Effector memory CD4-positive, alpha-beta T cell (primary cell): Measurements from ENCODE around the gene RPL39.
"Not testable (repeated sequence)": the region's sequence is repeated elsewhere in the genome, so short reads cannot be mapped to it uniquely, and the experiment has no call there.

Experiments
- DNase-seq, 3 donors: peaks; one replicate each; pipeline ENCODE4 v3.0.0-alpha.2; 2020
- H3K27ac ChIP-seq: 2 replicates; pipeline ENCODE4 v1.7.0; 2013; ENCODE audit warnings: mild to moderate bottlenecking, low read length, moderate library complexity; ENCODE audit not compliant: insufficient read depth, poor library complexity, severe bottlenecking
- H3K27me3 ChIP-seq: replicated peaks from 2 replicates; pipeline ENCODE4 v1.7.0; 2013; ENCODE audit warnings: mild to moderate bottlenecking, low read length; ENCODE audit not compliant: insufficient read depth, control insufficient read depth, poor library complexity, severe bottlenecking
- H3K36me3 ChIP-seq: 2 replicates; pipeline ENCODE4 v1.7.0; 2013; ENCODE audit warnings: mild to moderate bottlenecking, low read length, moderate library complexity; ENCODE audit not compliant: control insufficient read depth, insufficient read depth
- H3K4me1 ChIP-seq: 2 replicates; pipeline ENCODE4 v1.7.0; 2013; ENCODE audit warnings: low read length, mild to moderate bottlenecking; ENCODE audit not compliant: control insufficient read depth, insufficient read depth, poor library complexity, severe bottlenecking
- H3K4me3 ChIP-seq: 2 replicates; pipeline ENCODE4 v1.7.0; 2013; ENCODE audit warnings: low read length, low read depth, mild to moderate bottlenecking; ENCODE audit not compliant: insufficient read depth, poor library complexity, severe bottlenecking
- H3K9me3 ChIP-seq: 2 replicates; pipeline ENCODE4 v1.7.0; 2013; ENCODE audit warnings: mild to moderate bottlenecking, low read length, moderate library complexity; ENCODE audit not compliant: control insufficient read depth

RPL39 gene

DNA sequence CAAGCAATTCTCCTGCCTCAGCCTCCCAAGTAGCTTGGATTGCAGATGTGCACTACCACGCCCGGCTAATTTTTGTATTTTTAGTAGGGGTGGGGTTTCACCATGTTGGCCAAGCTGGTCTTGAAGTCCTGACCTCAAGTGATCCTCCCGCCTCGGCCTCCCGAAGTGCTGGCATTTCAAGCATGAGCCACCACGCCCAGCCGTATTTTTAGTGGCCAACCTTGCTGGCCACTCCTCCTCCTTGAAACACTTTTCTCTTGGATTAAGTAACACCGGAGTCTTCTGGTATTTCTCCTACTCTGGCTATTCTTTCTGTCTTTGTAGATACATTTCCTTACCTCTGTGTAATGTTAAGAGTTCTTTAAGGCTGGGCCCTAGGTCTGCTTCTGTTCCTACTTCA is 11.1 kb upstream of the RPL39 start:
- no peak overlapping the region for H3K4me3 ChIP-seq
- H3K4me1 ChIP-seq = no peaks in the 10 kb centered on the region
- no peak overlapping the region for H3K27ac ChIP-seq
- H3K36me3 ChIP-seq = no peaks in the 10 kb centered on the region
- no peak for DNase-seq
- H3K9me3 ChIP-seq = no peaks in the 10 kb centered on the region
- no peaks in the 10 kb centered on the region for H3K27me3 ChIP-seq

DNA sequence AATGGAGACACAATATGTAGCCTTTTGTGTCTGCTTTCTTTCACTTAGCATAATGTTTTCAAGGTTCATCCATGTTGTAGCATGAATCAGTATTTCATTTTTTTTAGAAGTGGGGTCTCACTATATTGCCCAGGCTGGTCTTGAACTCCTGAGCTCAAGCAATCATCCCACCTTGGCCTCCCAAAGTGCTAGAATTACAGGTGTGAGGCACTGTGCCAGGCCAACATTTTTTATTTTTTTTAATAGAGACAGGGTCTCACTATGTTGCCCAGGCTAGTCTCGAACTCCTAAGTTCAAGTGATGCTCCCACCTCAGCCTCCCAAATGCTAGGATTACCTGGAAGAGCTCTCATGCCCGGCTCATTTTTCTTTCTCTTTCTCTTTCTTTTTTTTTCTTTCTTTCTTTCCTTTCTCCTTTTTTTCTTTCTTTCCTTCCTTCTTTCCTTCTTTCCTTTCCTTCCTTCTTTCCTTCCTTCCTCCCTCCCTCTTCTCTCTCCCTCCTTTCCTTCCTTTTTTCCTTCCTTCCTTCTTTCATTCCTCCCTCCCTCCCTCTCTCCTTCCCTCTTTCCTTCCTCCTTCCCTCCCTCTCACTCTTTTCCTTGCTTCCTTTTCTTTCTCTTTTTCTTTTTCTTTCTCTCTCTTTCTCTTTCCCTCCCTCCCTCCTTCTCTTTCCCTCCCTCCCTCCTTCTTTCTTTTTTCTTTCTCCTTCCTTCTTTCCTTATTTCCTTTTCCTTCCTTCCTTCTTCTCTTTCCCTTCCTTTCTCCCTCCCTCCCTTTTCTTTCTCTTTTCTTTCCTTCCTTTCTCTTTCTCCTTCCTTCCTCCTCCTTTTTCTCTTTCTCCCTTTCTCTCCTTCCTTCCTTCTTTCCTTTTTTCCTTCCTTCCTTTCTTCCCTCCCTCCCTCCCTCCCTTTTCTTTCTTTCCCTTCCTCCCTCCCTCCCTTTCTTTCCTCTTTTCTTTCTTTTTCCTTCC is 10.1 kb upstream of the RPL39 start:
- Histone ChIP-seq H3K27me3 (no peaks in the 10 kb centered on the region), H3K36me3 (no peaks in the 10 kb centered on the region), H3K9me3 (no peaks in the 10 kb centered on the region), H3K4me3 (no peak overlapping the region), H3K4me1 (no peaks in the 10 kb centered on the region), H3K27ac (no peak overlapping the region)
- DNase-seq = no peak

DNA sequence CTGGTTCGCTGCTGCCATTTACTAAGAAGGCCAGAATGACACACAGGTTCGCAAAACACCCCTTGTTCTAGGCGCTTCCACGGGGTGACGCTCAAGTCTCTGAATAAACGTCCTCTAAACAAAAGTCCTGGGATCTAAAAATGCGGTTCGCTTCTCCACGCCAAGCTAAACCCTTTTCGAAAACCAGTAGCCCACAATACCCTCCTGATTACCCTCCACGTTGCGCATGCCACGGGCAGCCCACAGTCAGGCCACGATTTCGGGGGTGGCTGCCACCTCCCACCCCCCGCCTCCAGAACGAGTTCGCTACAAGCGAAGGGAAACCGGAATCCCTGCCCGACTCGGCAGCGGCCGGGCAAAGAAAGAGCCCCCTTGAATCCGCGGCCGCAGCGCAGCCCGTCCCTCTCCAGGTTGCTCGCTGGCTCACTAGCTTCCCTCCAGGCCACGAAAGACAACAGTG is 423 bp downstream of the RPL39 start:
- Histone ChIP-seq H3K9me3 (no peaks in the 10 kb centered on the region), H3K36me3 (peaks cover 4% of the 10 kb centered on the region), H3K27ac (peak overlapping the region; percentile 91), H3K4me1 (peaks cover 9% of the 10 kb centered on the region), H3K4me3 (peak overlapping the region; percentile 60), H3K27me3 (no peaks in the 10 kb centered on the region)
- peak; percentile 1 to 22 (median 13) for DNase-seq

DNA sequence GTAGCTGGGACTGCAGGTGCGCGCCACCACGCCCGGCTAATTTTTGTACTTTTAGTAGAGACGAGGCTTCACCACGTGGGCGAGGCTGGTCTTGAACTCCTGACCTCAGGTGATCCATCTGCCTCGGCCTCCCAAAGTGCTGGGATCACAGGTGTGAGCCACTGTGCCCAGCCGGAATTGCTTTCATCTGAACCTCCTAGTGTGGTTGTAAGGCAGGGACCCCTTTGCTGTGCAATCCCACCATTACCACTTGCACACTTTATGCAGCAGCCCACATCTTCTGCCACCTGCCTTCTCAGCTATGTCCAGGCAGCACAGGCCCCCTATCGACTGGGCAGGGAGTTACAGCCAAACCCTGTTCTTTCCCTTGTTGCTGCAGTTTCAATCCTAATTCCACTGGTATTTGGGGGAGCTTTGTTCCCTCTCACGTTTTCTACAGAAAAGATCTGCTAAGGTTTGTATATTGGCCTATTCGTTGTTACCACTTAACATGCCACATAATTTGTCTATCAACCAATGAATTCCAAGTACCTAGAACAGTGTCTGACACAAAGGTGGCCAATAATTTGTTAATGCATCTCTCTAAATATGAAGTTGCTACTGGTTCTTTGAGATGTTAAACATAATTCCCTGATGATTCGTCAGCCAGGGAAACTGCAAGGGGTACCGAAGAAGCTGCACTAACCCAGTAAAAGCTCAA is 6.5 kb downstream of the RPL39 start:
- no peaks in the 10 kb centered on the region for H3K9me3 ChIP-seq
- no peak overlapping the region for H3K4me3 ChIP-seq
- DNase-seq = peak in 2 of 3 donors; percentile 25 to 42
- no peaks in the 10 kb centered on the region for H3K27me3 ChIP-seq
- no peak overlapping the region for H3K27ac ChIP-seq
- peaks cover 13% of the 10 kb centered on the region for H3K36me3 ChIP-seq
- H3K4me1 ChIP-seq = peaks cover 9% of the 10 kb centered on the region

DNA sequence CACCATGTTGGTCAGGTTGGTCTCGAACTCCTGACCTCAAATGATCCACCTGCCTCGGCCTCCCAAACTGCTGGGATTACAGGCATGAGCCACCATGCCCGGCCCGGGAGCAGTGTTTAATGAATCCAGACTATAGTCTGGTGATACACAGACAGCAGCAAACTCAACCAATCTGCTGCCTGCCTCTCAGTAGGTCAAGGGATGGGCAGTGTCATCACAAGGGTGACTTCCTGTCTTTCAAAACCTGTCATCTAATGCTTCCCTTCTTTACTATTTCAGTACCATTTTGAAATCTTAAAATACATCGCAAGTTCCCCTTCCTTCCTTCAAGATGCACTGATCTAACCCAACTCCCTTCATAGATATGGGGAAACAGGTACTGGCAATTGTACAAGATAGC is 8.4 kb downstream of the RPL39 start:
- DNase-seq = no peak
- Histone ChIP-seq H3K27me3 (no peaks in the 10 kb centered on the region), H3K4me1 (peaks cover 4% of the 10 kb centered on the region), H3K36me3 (peaks cover 13% of the 10 kb centered on the region), H3K4me3 (no peak overlapping the region), H3K27ac (no peak overlapping the region), H3K9me3 (no peaks in the 10 kb centered on the region)

DNA sequence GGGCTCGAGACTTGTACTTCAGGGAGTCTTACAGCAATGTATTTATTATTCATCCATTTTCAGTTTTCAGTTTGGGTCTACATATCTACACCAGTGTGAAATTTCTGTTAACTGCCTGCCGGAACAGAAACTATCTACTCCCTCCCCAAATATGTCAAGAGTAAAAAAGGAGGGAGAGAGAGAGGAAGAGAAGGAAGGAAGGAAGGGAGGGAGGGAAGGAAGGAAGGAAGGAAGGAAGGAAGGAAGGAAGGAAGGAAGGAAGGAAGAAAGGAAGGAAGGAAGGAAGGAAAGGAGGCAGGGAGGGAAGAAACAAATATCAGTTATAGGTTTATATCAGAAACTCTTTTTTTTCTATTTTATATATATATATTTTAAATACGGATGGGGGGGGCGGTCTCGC is 12.6 kb downstream of the RPL39 start:
- H3K36me3 ChIP-seq = no peaks in the 10 kb centered on the region
- no peaks in the 10 kb centered on the region for H3K4me1 ChIP-seq
- H3K9me3 ChIP-seq = no peaks in the 10 kb centered on the region
- H3K27me3 ChIP-seq = no peaks in the 10 kb centered on the region
- no peak overlapping the region for H3K27ac ChIP-seq
- no peak overlapping the region for H3K4me3 ChIP-seq
- DNase-seq = no peak

DNA sequence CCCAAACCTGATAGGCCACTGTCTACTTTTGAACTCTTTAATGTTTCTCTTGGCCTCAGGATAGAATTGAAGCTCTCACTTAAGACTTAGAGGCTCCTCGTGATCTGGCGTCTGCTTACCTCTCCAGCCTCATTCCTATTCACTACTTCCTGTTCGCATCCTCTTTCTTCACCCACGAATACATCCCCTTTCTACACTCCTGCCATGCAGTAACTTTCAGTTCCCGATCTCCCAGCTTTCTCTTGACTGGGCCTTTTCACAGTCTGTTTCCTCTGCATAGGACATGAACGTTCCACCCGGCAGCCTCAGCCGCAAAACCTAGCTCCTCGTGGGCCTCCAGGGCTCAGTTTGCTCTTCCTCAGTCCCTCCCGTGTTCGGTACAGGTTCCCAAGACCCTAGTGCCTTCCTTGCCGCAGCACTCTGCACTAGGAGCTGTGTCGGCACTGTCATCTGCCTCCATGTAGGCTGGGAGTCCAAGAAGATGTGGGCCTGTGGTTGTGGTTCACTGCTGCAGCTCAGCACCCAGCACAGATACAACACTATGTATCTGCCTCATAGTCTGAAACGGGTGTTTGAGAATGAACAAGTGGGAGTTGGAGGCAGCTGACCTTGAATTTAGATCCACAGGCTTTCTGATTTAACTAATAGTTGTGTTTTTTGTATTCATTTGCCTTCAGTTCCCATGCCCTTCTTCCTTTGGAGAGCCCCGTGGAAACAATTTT is 15.8 kb downstream of the RPL39 start:
- DNase-seq = no peak
- no peak overlapping the region for H3K27ac ChIP-seq

DNA sequence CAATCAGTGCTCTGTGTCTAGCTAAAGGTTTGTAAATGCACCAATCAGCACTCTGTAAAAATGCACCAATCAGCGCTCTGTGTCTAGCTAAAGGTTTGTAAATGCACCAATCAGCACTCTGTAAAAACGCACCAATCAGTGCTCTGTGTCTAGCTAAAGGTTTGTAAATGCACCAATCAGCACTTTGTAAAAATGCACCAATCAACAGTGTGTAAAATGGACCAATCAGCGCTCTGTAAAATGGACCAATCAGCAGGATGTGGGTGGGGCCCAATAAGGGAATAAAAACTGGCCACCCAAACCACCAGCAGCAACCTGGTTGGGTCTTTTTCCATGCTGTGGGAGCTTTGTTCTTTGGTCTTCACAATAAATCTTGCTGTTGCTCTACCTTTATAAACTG is 22.0 kb downstream of the RPL39 start:
- H3K9me3 ChIP-seq, H3K27ac ChIP-seq, H3K36me3 ChIP-seq, H3K4me3 ChIP-seq, H3K27me3 ChIP-seq, H3K4me1 ChIP-seq, DNase-seq: not testable (repeated sequence)

More for the DNA sequence above, 15.8 kb downstream of the RPL39 start:
- no peaks in the 10 kb centered on the region for H3K27me3 ChIP-seq
- H3K4me3 ChIP-seq = no peak overlapping the region
- H3K9me3 ChIP-seq = no peaks in the 10 kb centered on the region
- H3K36me3 ChIP-seq = no peaks in the 10 kb centered on the region
- no peaks in the 10 kb centered on the region for H3K4me1 ChIP-seq

DNA sequence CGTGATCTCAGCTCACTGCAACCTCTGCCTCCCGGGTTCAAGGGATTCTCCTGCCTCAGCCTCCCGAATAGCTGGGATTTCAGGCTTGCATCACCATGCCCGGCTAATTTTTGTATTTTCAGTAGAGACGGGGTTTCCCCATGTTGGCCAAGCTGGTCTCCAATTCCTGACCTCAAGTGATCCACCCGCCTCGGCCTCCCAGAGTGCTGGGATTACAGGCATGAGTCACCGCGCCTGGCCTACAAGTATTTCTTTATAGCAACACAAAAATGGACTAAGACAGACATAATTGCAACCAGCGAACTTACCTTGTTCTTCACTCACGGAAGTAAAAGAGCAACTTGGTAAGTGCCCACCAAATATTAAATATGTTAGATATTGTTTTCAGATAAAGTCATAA is 23.0 kb downstream of the RPL39 start:
- H3K27ac ChIP-seq, H3K27me3 ChIP-seq, DNase-seq, H3K4me1 ChIP-seq, H3K4me3 ChIP-seq, H3K36me3 ChIP-seq, H3K9me3 ChIP-seq: not testable (repeated sequence)
